Erythroblast (primary cell): ENCODE data around the gene CAMTA2.

Experiments used
- GATA1 ChIP-seq: IDR thresholded peaks from 2 replicates; pipeline ENCODE4 v1.6.1; 2011; ENCODE audit warnings: low read depth, mild to moderate bottlenecking, control low read depth, low read length, moderate library complexity
- POLR2A ChIP-seq: IDR thresholded peaks from 2 replicates; pipeline ENCODE4 v1.6.1; 2011; ENCODE audit warnings: mild to moderate bottlenecking, low read length

DNA sequence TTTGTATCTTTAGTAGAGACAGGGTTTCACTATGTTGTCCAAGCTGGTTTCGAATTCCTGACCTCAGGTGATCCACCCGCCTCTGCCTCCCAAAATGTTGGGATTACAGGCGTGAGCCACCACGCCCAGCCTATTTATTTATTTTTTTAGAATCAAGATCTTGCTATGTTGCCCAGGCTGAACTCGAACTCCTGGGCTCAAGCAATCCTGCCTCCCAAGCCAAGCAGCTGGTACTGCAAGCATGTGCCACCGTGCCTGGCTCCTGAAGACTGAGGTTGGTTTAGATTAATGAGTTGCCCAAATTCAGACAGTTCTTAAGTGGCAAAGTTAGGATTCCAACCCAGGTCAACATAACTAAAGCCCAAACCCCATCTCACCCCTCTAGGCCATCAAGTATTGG, 39.8 kb upstream of the CAMTA2 start:
- TF ChIP-seq POLR2A: no peak
- no peak for TF ChIP-seq GATA1
